HepG2 (cell line): ENCODE data around the gene TXNRD3. TPM values are rescaled to one million over a fixed set of nuclear protein-coding genes. Genes with fewer than 3 reads are reported as not detected.

ENCODE experiments used
- HNRNPLL ChIP-seq: fragments of 200-400 bp; formaldehyde crosslinking; IDR thresholded peaks from 2 replicates; pipeline ENCODE4 v1.6.1; 2017; ENCODE audit warnings: mild to moderate bottlenecking, low read depth, low read length; ENCODE audit not compliant: poor library complexity, severe bottlenecking
- NCOR1 ChIP-seq: fragments of 200-600 bp; sonication (generic); IDR thresholded peaks from 2 replicates; pipeline ENCODE4 v1.7.0; 2017; ENCODE audit warnings: antibody characterized with exemption, low read length, borderline replicate concordance
- PRPF4 ChIP-seq: fragments of 200-400 bp; formaldehyde crosslinking; IDR thresholded peaks from 2 replicates; pipeline ENCODE4 v1.6.1; 2016; ENCODE audit warnings: low read length, low read depth; ENCODE audit not compliant: poor library complexity, severe bottlenecking
- SRY ChIP-seq: sonication (generic); formaldehyde crosslinking; IDR thresholded peaks from 2 replicates; pipeline ENCODE4 v1.8.0; 2022; ENCODE audit warnings: mild to moderate bottlenecking, missing genetic modification reagents
- ZNF232 ChIP-seq: sonication (generic); formaldehyde crosslinking; IDR thresholded peaks from 2 replicates; pipeline ENCODE4 v1.4.0; 2020; ENCODE audit warnings: missing genetic modification reagents, borderline replicate concordance
- ZNF432 ChIP-seq: sonication (generic); formaldehyde crosslinking; IDR thresholded peaks from 2 replicates; pipeline ENCODE4 v1.5.0; 2020; ENCODE audit warnings: missing genetic modification reagents, mild to moderate bottlenecking, borderline replicate concordance
- ZNF446 ChIP-seq: sonication (generic); formaldehyde crosslinking; IDR thresholded peaks from 2 replicates; pipeline ENCODE4 v1.5.0; 2020; ENCODE audit warnings: mild to moderate bottlenecking, missing genetic modification reagents
- ZNF543 ChIP-seq: sonication (generic); formaldehyde crosslinking; IDR thresholded peaks from 2 replicates; pipeline ENCODE4 v1.4.0; 2020; ENCODE audit warnings: mild to moderate bottlenecking, missing genetic modification reagents
- ZNF546 ChIP-seq: sonication (generic); formaldehyde crosslinking; conservative IDR thresholded peaks from 2 replicates; pipeline ENCODE4 v1.8.1; 2023; ENCODE audit warnings: mild to moderate bottlenecking, missing genetic modification reagents
- ZSCAN20 ChIP-seq: sonication (generic); formaldehyde crosslinking; IDR thresholded peaks from 2 replicates; pipeline ENCODE4 v1.4.0; 2020; ENCODE audit warnings: missing genetic modification reagents, mild to moderate bottlenecking, borderline replicate concordance
- ZSCAN25 ChIP-seq: sonication (generic); formaldehyde crosslinking; IDR thresholded peaks from 2 replicates; pipeline ENCODE4 v1.8.0; 2022; ENCODE audit warnings: mild to moderate bottlenecking, missing genetic modification reagents
- polyA plus RNA-seq, 8 experiments: library from polyadenylated mRNA; depleted of rRNA in 3 of 8; stranded (reverse) in 7 of 8; unstranded in 1 of 8; fragments of >200 nt; fragmentation: Illumina TruSeq in 4 of 8; extraction: Trizol in 4 of 8; gene quantifications; 2 replicates each; pipeline versions ENCODE4 v1.2.1 to v1.2.3, GENCODE V29; 2011 to 2016; ENCODE audit warnings: low read depth in 4 of 8, missing spikeins in 1 of 8, mixed read lengths in 1 of 8; ENCODE audit not compliant: insufficient read depth in 1 of 8
- total RNA-seq, 5 experiments: library from RNA; depleted of rRNA; stranded (reverse); fragments of >200 nt; fragmentation: Illumina TruSeq; extraction: Trizol; gene quantifications; 2 replicates each; pipeline ENCODE4 v1.2.3, GENCODE V29; 2016; ENCODE audit warnings: low read depth in 1 of 5
- TF ChIP-seq, protein P1 (sequence below): sonication (generic); formaldehyde crosslinking; IDR thresholded peaks from 2 replicates; pipeline ENCODE4 v1.4.0; 2020; ENCODE audit warnings: missing genetic modification reagents
- TF ChIP-seq, protein P2 (sequence below): sonication (generic); formaldehyde crosslinking; IDR thresholded peaks from 2 replicates; pipeline ENCODE4 v1.8.0; 2022; ENCODE audit warnings: missing genetic modification reagents, mild to moderate bottlenecking, borderline replicate concordance
- TF ChIP-seq, protein P3 (sequence below): sonication (generic); formaldehyde crosslinking; IDR thresholded peaks from 2 replicates; pipeline ENCODE4 v1.8.1; 2023; ENCODE audit warnings: mild to moderate bottlenecking, inconsistent platforms, moderate library complexity, missing genetic modification reagents, borderline replicate concordance
- TF ChIP-seq, protein P4 (sequence below): sonication (generic); formaldehyde crosslinking; IDR thresholded peaks from one replicate; pipeline ENCODE4 v1.5.1; 2020; ENCODE audit warnings: mild to moderate bottlenecking, missing genetic modification reagents; ENCODE audit errors: not compliant biosample characterization

TXNRD3 gene
- total and polyA plus RNA-seq, 2 of the 13 experiments (the other 11 are each of a cell fraction or from before 2014, with no cell fraction given): 4.8 to 20.7 TPM

DNA sequence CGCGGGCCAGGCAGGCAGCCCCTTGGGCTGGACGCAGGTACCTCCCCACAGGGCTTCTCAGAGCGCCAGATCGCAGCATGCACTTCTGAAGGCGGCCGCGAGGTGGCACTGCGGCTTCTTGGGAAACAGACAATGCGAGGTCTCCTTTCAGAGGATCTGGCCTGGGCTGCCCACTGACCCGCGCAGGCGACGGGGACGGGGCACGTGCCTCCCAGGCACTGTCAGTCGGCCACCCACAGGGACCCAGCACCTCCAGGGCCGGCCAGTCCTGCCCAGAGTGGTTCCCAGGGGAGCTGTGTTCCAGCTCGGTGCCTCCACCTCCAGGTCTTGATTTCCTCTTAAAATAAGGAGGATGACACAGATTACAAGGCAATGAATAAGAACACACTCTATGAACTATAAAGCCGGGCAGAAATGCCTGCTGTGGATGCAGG lies 24.4 kb upstream of the TXNRD3 start (continued):
- TF ChIP-seq, protein P1, sequence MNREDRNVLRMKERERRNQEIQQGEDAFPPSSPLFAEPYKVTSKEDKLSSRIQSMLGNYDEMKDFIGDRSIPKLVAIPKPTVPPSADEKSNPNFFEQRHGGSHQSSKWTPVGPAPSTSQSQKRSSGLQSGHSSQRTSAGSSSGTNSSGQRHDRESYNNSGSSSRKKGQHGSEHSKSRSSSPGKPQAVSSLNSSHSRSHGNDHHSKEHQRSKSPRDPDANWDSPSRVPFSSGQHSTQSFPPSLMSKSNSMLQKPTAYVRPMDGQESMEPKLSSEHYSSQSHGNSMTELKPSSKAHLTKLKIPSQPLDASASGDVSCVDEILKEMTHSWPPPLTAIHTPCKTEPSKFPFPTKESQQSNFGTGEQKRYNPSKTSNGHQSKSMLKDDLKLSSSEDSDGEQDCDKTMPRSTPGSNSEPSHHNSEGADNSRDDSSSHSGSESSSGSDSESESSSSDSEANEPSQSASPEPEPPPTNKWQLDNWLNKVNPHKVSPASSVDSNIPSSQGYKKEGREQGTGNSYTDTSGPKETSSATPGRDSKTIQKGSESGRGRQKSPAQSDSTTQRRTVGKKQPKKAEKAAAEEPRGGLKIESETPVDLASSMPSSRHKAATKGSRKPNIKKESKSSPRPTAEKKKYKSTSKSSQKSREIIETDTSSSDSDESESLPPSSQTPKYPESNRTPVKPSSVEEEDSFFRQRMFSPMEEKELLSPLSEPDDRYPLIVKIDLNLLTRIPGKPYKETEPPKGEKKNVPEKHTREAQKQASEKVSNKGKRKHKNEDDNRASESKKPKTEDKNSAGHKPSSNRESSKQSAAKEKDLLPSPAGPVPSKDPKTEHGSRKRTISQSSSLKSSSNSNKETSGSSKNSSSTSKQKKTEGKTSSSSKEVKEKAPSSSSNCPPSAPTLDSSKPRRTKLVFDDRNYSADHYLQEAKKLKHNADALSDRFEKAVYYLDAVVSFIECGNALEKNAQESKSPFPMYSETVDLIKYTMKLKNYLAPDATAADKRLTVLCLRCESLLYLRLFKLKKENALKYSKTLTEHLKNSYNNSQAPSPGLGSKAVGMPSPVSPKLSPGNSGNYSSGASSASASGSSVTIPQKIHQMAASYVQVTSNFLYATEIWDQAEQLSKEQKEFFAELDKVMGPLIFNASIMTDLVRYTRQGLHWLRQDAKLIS: no peak
- TF ChIP-seq, protein P2, sequence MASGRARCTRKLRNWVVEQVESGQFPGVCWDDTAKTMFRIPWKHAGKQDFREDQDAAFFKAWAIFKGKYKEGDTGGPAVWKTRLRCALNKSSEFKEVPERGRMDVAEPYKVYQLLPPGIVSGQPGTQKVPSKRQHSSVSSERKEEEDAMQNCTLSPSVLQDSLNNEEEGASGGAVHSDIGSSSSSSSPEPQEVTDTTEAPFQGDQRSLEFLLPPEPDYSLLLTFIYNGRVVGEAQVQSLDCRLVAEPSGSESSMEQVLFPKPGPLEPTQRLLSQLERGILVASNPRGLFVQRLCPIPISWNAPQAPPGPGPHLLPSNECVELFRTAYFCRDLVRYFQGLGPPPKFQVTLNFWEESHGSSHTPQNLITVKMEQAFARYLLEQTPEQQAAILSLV: no peak
- TF ChIP-seq ZNF232 (CRISPR knock-in tag): no peak
- no peak for TF ChIP-seq ZNF432 (CRISPR knock-in tag)
- no peak for TF ChIP-seq ZSCAN20
- TF ChIP-seq ZSCAN25: 0 out of 2 replicates have a peak, but pooled peaks have one; percentile 36
- no peak for TF ChIP-seq ZNF446 (CRISPR knock-in tag)
- no peak for TF ChIP-seq NCOR1
- TF ChIP-seq, protein P3, sequence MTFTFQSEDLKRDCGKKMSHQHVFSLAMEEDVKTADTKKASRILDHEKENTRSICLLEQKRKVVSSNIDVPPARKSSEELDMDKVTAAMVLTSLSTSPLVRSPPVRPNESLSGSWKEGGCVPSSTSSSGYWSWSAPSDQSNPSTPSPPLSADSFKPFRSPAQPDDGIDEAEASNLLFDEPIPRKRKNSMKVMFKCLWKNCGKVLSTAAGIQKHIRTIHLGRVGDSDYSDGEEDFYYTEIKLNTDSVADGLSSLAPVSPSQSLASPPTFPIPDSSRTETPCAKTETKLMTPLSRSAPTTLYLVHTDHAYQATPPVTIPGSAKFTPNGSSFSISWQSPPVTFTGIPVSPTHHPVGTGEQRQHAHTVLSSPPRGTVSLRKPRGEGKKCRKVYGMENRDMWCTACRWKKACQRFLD (CRISPR knock-in tag): no peak
- TF ChIP-seq SRY: no peak
- no peak for TF ChIP-seq PRPF4
- TF ChIP-seq HNRNPLL: peak; percentile 16
- no peak for TF ChIP-seq ZNF543 (CRISPR knock-in tag)
- TF ChIP-seq, protein P4, sequence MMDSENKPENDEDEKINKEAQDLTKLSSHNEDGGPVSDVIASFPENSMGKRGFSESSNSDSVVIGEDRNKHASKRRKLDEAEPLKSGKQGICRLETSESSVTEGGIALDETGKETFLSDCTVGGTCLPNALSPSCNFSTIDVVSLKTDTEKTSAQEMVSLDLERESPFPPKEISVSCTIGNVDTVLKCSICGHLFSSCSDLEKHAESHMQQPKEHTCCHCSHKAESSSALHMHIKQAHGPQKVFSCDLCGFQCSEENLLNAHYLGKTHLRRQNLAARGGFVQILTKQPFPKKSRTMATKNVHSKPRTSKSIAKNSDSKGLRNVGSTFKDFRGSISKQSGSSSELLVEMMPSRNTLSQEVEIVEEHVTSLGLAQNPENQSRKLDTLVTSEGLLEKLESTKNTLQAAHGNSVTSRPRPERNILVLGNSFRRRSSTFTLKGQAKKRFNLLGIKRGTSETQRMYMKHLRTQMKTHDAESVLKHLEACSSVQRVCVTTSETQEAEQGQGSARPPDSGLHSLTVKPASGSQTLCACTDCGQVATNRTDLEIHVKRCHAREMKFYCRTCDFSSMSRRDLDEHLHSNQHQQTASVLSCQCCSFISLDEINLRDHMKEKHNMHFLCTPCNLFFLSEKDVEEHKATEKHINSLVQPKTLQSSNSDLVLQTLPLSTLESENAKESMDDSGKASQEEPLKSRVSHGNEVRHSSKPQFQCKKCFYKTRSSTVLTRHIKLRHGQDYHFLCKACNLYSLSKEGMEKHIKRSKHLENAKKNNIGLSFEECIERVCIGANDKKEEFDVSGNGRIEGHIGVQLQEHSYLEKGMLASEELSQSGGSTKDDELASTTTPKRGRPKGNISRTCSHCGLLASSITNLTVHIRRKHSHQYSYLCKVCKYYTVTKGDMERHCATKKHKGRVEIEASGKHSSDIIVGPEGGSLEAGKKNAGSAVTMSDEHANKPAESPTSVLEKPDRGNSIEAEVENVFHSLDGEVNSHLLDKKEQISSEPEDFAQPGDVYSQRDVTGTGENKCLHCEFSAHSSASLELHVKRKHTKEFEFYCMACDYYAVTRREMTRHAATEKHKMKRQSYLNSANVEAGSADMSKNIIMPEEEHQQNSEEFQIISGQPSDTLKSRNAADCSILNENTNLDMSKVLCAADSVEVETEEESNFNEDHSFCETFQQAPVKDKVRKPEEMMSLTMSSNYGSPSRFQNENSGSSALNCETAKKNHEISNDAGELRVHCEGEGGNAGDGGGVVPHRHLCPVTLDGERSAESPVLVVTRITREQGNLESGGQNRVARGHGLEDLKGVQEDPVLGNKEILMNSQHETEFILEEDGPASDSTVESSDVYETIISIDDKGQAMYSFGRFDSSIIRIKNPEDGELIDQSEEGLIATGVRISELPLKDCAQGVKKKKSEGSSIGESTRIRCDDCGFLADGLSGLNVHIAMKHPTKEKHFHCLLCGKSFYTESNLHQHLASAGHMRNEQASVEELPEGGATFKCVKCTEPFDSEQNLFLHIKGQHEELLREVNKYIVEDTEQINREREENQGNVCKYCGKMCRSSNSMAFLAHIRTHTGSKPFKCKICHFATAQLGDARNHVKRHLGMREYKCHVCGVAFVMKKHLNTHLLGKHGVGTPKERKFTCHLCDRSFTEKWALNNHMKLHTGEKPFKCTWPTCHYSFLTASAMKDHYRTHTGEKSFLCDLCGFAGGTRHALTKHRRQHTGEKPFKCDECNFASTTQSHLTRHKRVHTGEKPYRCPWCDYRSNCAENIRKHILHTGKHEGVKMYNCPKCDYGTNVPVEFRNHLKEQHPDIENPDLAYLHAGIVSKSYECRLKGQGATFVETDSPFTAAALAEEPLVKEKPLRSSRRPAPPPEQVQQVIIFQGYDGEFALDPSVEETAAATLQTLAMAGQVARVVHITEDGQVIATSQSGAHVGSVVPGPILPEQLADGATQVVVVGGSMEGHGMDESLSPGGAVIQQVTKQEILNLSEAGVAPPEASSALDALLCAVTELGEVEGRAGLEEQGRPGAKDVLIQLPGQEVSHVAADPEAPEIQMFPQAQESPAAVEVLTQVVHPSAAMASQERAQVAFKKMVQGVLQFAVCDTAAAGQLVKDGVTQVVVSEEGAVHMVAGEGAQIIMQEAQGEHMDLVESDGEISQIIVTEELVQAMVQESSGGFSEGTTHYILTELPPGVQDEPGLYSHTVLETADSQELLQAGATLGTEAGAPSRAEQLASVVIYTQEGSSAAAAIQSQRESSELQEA (CRISPR knock-in tag): peak; percentile 57
- no peak for TF ChIP-seq ZNF546 (CRISPR knock-in tag)
